HEK293T (cell line): ENCODE results near the gene MSS51.

Experiments used
- ARNT ChIP-seq: fragments of 450-650 bp; IDR thresholded peaks from 2 replicates; pipeline ENCODE4 v1.6.1; 2017; ENCODE audit warnings: mild to moderate bottlenecking
- BHLHE40 ChIP-seq: fragments of 450-650 bp; IDR thresholded peaks from 2 replicates; pipeline ENCODE4 v1.6.1; 2016; ENCODE audit warnings: mild to moderate bottlenecking, moderate library complexity, borderline replicate concordance
- ELF4 ChIP-seq: fragments of 450-650 bp; IDR thresholded peaks from 2 replicates; pipeline ENCODE4 v1.6.1; 2017; ENCODE audit warnings: antibody characterized with exemption
- FOXA1 ChIP-seq: fragments of 450-650 bp; IDR thresholded peaks from 2 replicates; pipeline ENCODE4 v1.6.1; 2016; ENCODE audit warnings: mild to moderate bottlenecking
- FOXK2 ChIP-seq: fragments of 450-650 bp; IDR thresholded peaks from 2 replicates; pipeline ENCODE4 v1.6.1; 2016; ENCODE audit warnings: mild to moderate bottlenecking
- FOXM1 ChIP-seq: fragments of 450-650 bp; IDR thresholded peaks from 2 replicates; pipeline ENCODE4 v1.6.1; 2017; ENCODE audit warnings: mild to moderate bottlenecking, borderline replicate concordance
- HDGF ChIP-seq: fragments of 450-650 bp; IDR thresholded peaks from 2 replicates; pipeline ENCODE4 v1.6.1; 2017; ENCODE audit warnings: antibody characterized with exemption, borderline replicate concordance
- L3MBTL2 ChIP-seq: fragments of 450-650 bp; conservative IDR thresholded peaks from 2 replicates; pipeline ENCODE4 v1.6.1; 2016; ENCODE audit warnings: mild to moderate bottlenecking
- NFRKB ChIP-seq: fragments of 450-650 bp; IDR thresholded peaks from 2 replicates; pipeline ENCODE4 v1.6.1; 2016; ENCODE audit warnings: mild to moderate bottlenecking, moderate library complexity
- PKNOX1 ChIP-seq: fragments of 450-650 bp; IDR thresholded peaks from 2 replicates; pipeline ENCODE4 v1.6.1; 2016
- SP1 ChIP-seq: fragments of 450-650 bp; IDR thresholded peaks from 2 replicates; pipeline ENCODE4 v1.6.1; 2017
- SUZ12 ChIP-seq: fragments of 450-650 bp; IDR thresholded peaks from 2 replicates; pipeline ENCODE4 v1.6.1; 2016; ENCODE audit warnings: mild to moderate bottlenecking
- TARDBP ChIP-seq: fragments of 450-650 bp; IDR thresholded peaks from 2 replicates; pipeline ENCODE4 v1.6.1; 2016
- ZNF384 ChIP-seq: fragments of 450-650 bp; IDR thresholded peaks from 2 replicates; pipeline ENCODE4 v1.6.1; 2016

- TF ChIP-seq SUZ12 = no peak
- TF ChIP-seq TARDBP = no peak
- no peak for TF ChIP-seq SP1
- TF ChIP-seq ELF4 = no peak
- TF ChIP-seq BHLHE40 = no peak
- TF ChIP-seq FOXM1 = no peak
- TF ChIP-seq NFRKB = no peak
- no peak for TF ChIP-seq FOXK2
- no peak for TF ChIP-seq FOXA1
- no peak for TF ChIP-seq L3MBTL2
- TF ChIP-seq ARNT = no peak
- TF ChIP-seq PKNOX1 = no peak
- no peak for TF ChIP-seq ZNF384
- TF ChIP-seq HDGF = no peak
These were observed 33.8 kb upstream of the MSS51 start for GRCh38 chr10:73467206-73467605.
